HL-60 (cell line): ENCODE measurements around the gene EXTL1.
A peak's percentile ranks its signal among the peaks of the same experiment; 100 is the strongest.

ENCODE experiments used
- DNase-seq, 2 experiments: peaks; one replicate each; pipeline ENCODE4 v3.0.0-alpha.2; 2010 to 2020; ENCODE audit warnings: low read depth in 1 of 2, low spot score in 1 of 2
- H3K27ac ChIP-seq: fragments of 250-450 bp; sonication (Bioruptor Pico); replicated peaks from 2 replicates; pipeline ENCODE4 v1.5.1; 2020; ENCODE audit warnings: mild to moderate bottlenecking, moderate library complexity
- H3K27me3 ChIP-seq: fragments of 250-450 bp; sonication (Bioruptor Pico); 2 replicates; pipeline ENCODE4 v1.5.1; 2021; ENCODE audit warnings: mild to moderate bottlenecking, moderate library complexity; ENCODE audit not compliant: insufficient read depth, poor library complexity, severe bottlenecking
- H3K4me3 ChIP-seq: replicated peaks from 2 replicates; pipeline ENCODE4 v1.5.1; 2011; ENCODE audit warnings: mild to moderate bottlenecking, control low read depth, low read length; ENCODE audit not compliant: insufficient read depth
- GABPA ChIP-seq: IDR thresholded peaks from 2 replicates; pipeline ENCODE4 v1.6.1; 2012; ENCODE audit warnings: low read depth
- POLR2AphosphoS5 ChIP-seq: IDR thresholded peaks from 2 replicates; pipeline ENCODE4 v1.6.1; 2012; ENCODE audit warnings: low read depth
- REST ChIP-seq: IDR thresholded peaks from 2 replicates; pipeline ENCODE4 v1.6.1; 2012; ENCODE audit warnings: low read depth; ENCODE audit not compliant: insufficient replicate concordance
- SPI1 ChIP-seq: IDR thresholded peaks from 2 replicates; pipeline ENCODE4 v1.6.1; 2012; ENCODE audit warnings: low read depth, mild to moderate bottlenecking, borderline replicate concordance
- TF ChIP-seq, protein P1 (sequence below): IDR thresholded peaks from one replicate; pipeline ENCODE4 v1.5.1; 2011; ENCODE audit warnings: low read length, control low read depth, inconsistent platforms; ENCODE audit not compliant: insufficient read depth

The EXTL1 gene

GRCh38 chr1:26035203-26035958 is 13.8 kb downstream of the EXTL1 start:
- DNase-seq: peak; percentile 82 to 94
- TF ChIP-seq POLR2AphosphoS5 (no peak), SPI1 (no peak), GABPA (no peak), REST (no peak)
- TF ChIP-seq, protein P1, sequence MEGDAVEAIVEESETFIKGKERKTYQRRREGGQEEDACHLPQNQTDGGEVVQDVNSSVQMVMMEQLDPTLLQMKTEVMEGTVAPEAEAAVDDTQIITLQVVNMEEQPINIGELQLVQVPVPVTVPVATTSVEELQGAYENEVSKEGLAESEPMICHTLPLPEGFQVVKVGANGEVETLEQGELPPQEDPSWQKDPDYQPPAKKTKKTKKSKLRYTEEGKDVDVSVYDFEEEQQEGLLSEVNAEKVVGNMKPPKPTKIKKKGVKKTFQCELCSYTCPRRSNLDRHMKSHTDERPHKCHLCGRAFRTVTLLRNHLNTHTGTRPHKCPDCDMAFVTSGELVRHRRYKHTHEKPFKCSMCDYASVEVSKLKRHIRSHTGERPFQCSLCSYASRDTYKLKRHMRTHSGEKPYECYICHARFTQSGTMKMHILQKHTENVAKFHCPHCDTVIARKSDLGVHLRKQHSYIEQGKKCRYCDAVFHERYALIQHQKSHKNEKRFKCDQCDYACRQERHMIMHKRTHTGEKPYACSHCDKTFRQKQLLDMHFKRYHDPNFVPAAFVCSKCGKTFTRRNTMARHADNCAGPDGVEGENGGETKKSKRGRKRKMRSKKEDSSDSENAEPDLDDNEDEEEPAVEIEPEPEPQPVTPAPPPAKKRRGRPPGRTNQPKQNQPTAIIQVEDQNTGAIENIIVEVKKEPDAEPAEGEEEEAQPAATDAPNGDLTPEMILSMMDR: no peak
- Histone ChIP-seq H3K27me3 (peaks cover 2% of the 10 kb centered on the region), H3K4me3 (peak overlapping the region; percentile 83), H3K27ac (no peak overlapping the region)

DNA sequence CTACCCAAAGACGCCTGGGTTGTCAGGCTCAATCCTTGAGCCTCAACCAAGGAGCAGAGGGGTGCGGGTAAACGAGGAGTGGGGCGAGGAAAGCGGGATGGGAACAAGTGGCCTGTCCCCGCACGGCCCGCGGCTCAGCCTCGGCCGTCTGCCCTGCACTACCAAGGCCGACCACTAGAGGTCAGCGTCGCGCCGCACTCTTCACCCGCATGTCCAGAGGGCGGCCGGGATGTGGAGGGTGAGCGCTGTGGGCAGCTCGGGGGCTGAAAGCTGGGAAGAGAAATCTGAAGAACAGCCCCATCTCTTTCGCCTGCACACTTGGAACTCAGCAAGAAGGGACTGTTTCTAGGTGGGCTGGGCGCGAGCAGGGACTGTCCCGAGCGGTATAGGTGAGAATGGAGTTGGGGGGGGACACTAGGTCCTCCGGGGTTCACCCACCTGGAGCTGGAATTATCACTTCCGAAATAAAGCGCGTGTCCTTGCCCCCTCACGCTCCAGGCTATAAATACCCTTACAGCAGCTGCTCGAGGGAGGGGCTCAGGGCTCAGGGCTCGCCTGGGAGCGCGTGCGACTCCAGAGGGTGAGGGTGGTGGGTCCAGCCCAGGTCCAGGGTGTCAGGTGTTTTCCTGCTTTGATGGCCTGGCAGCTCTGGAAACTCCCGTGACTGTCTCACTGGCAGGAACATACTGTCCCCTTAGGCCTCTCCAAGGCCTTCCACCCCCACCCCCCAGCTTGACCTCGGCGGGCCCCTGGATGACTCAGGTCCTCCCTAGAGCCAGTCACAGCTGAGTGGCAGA is 14.6 kb downstream of the EXTL1 start:
- H3K27ac ChIP-seq: no peak overlapping the region
- peak; percentile 42 to 60 for DNase-seq
- H3K27me3 ChIP-seq: peaks cover 2% of the 10 kb centered on the region
- TF ChIP-seq, protein P1: peak; percentile 97
- TF ChIP-seq SPI1: no peak
- H3K4me3 ChIP-seq: peak overlapping the region; percentile 83

DNA sequence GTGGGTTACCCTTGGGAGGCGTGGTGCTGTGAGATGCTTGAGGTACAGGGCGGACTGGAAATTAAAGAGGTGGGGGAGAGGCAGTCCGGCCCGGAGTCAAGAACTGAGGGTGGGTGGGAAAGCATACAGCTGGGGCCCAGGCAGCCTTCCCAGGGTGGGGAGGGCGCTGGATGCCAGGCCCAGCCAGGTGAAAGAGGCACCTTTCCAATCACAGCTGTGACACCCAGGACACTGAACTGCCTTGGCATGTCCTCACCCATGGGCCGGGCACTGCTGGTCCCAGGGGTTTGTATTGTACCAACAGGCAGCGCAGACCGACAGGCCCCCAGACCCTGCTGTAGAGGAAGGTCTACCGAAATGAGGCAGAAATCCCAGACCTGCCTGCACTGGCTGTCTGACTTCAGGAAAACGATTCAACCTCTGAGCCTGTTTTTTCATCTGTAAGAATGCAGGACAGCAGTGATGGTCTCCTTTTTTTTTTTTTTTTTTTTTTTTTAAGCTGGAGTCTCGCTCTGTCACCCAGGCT is 15.2 kb downstream of the EXTL1 start:
- Histone ChIP-seq H3K27me3 (peaks cover 2% of the 10 kb centered on the region), H3K27ac (no peak overlapping the region), H3K4me3 (no peak overlapping the region)
- no peak for DNase-seq
- no peak for TF ChIP-seq GABPA
- no peak for TF ChIP-seq POLR2AphosphoS5
- no peak for TF ChIP-seq REST
- TF ChIP-seq, protein P1: no peak
- no peak for TF ChIP-seq SPI1
